Measurements from ENCODE around the gene FOXI3.

DNA sequence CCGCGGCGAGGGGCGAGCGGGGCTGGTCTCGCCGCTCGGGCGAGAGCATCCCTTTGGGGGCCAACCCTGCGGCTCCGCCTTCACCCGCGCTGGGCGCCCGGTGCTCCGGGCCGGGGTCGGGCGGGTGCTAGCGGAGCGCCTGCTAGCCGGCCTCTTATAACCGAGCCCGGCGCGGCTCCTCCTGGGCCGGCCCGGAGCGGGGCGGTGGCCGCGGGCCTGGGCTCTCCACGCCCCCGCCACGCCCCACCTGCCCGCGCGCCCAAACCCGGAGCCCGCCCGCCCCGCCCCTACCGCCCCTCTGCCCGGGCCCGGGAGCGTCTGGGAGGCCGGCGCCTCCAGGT lies at the start of gene FOXI3:
- TF ChIP-seq EP300 (IDR thresholded peaks at IDR 0.05; ENCODE audit: borderline replicate concordance in 1 of 2, low read depth in 1 of 2, low read length in 1 of 2), result no peak
- TF ChIP-seq NRF1 (IDR thresholded peaks at IDR 0.05; ENCODE audit: low read depth, low read length), result no peak
- TF ChIP-seq CHD2 (IDR thresholded peaks at IDR 0.05; ENCODE audit: low read length, partially characterized antibody), result no peak
- no peak for TF ChIP-seq JUND (IDR thresholded peaks at IDR 0.05)
- TF ChIP-seq, protein P1, sequence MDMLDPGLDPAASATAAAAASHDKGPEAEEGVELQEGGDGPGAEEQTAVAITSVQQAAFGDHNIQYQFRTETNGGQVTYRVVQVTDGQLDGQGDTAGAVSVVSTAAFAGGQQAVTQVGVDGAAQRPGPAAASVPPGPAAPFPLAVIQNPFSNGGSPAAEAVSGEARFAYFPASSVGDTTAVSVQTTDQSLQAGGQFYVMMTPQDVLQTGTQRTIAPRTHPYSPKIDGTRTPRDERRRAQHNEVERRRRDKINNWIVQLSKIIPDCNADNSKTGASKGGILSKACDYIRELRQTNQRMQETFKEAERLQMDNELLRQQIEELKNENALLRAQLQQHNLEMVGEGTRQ (IDR thresholded peaks at IDR 0.05; ENCODE audit: borderline replicate concordance, low read depth, low read length), result no peak
- no peak for TF ChIP-seq CTCF (IDR thresholded peaks at IDR 0.05)
- TF ChIP-seq YY1 (IDR thresholded peaks at IDR 0.05; ENCODE audit: low read depth), result no peak
- no peak for TF ChIP-seq POLR2AphosphoS5 (IDR thresholded peaks at IDR 0.05; ENCODE audit: low read depth, low read length)
- TF ChIP-seq SMC3 (IDR thresholded peaks at IDR 0.05; ENCODE audit: low read depth, low read length), result no peak

All from SK-N-SH (cell line).